ENCODE measurements around the gene SPTBN2. TPM values are rescaled to one million over a fixed set of nuclear protein-coding genes. Genes with fewer than 3 reads are reported as not detected.
A peak's percentile ranks its signal among the peaks of the same experiment; 100 is the strongest.

SPTBN2 gene
- total and polyA plus RNA-seq, 2 of the 8 experiments (the other 6 are each of a cell fraction or from before 2014, with no cell fraction given): 19.1 to 69.0 TPM

- DNase-seq (ENCODE audit: low read depth in 1 of 2, low spot score in 2 of 2) (no peak), FAIRE-seq (no peak)
- no peak overlapping the region for H3K4me2 ChIP-seq (ENCODE audit: insufficient read depth in 1 of 2, low read depth in 2 of 2, low read length in 2 of 2)
- no peak overlapping the region for H3K27ac ChIP-seq (ENCODE audit: low read depth, low read length)
- no peaks in the 10 kb centered on the region for H3K27me3 ChIP-seq (replicated peaks in 1 of 4; ENCODE audit: control insufficient read depth in 3 of 4, extremely low read depth in 1 of 4, insufficient read depth in 3 of 4, low read length in 3 of 4)
- no peaks in the 10 kb centered on the region for H3K23me2 ChIP-seq (ENCODE audit: low read depth, low read length)
- 89% methylated on average over 37 of the region's 38 CpGs; no CpG with 5 or more reads in 1 of the 2 experiments for WGBS, 2 experiments (ENCODE audit: extremely low coverage in 1 of 2, insufficient coverage in 1 of 2, insufficient read length in 1 of 2, insufficient replicate concordance in 2 of 2, low coverage in 1 of 2, low lambda C conversion rate in 2 of 2, missing lambda C conversion rate in 1 of 2)
- peaks cover 0 to 7% of the 10 kb centered on the region in 2 experiments for H4K20me1 ChIP-seq (replicated peaks in 1 of 2; ENCODE audit: control insufficient read depth in 1 of 2, insufficient read depth in 2 of 2, low read length in 2 of 2)
- no peak overlapping the region for H3K4ac ChIP-seq (replicated peaks; ENCODE audit: insufficient read length, low read depth, low read length)
- H4K5ac ChIP-seq (ENCODE audit: insufficient read length, low read depth, low read length): no peak overlapping the region
- no peak overlapping the region for H3K14ac ChIP-seq (ENCODE audit: insufficient read length)
- no peak overlapping the region for H2BK12ac ChIP-seq (ENCODE audit: low read depth, low read length)
- no peaks in the 10 kb centered on the region for H3K9me3 ChIP-seq (ENCODE audit: insufficient read depth in 2 of 2, low read depth in 1 of 2, low read length in 1 of 2)
- no peak overlapping the region for H2BK120ac ChIP-seq (replicated peaks; ENCODE audit: low read depth, low read length)
- H3K56ac ChIP-seq (replicated peaks; ENCODE audit: insufficient read length, low read depth, low read length): no peak overlapping the region
- CTCF ChIA-PET (ENCODE audit: partially characterized antibody): interaction anchor here (0.6 to 7.5 kb wide), 5 partner anchors 141 to 787 kb away, joined by 3 to 90 read pairs (median 4); no protein-coding TSS in a partner anchor
- H2BK20ac ChIP-seq (ENCODE audit: low read length): no peak overlapping the region
- H2AFZ ChIP-seq (ENCODE audit: low read length): no peak overlapping the region
- H3K23ac ChIP-seq (ENCODE audit: insufficient read length): no peak overlapping the region
- peaks cover 0 to 3% (median 1%) of the 10 kb centered on the region in 4 experiments; a peak in 2 of 7 replicates for H3K4me1 ChIP-seq (replicated peaks in 1 of 4; ENCODE audit: control insufficient read depth in 3 of 4, insufficient read depth in 4 of 4, low read length in 3 of 4)
- no peaks in the 10 kb centered on the region for H3K79me2 ChIP-seq (ENCODE audit: control insufficient read depth in 1 of 2, insufficient read depth in 2 of 2, low read length in 2 of 2)
- no peak for TF ChIP-seq BCL11A (IDR thresholded peaks at IDR 0.05; ENCODE audit: low read depth in 2 of 2, low read length in 2 of 2)
- no peak for TF ChIP-seq SAP30 (IDR thresholded peaks at IDR 0.05; ENCODE audit: insufficient read depth, insufficient replicate concordance, low read length)
- TF ChIP-seq FOSL1 (IDR thresholded peaks at IDR 0.05; ENCODE audit: insufficient read depth, low read depth, low read length): no peak
- TF ChIP-seq HDAC6 (IDR thresholded peaks at IDR 0.05; ENCODE audit: low read depth, low read length): no peak
- TF ChIP-seq SP2 (IDR thresholded peaks at IDR 0.05; ENCODE audit: low read length): no peak
- no peak for TF ChIP-seq NANOG (IDR thresholded peaks at IDR 0.05; ENCODE audit: insufficient read depth, low read depth, low read length, poor library complexity, severe bottlenecking)
- peaks cover 29 to 64% (median 56%) of the 10 kb centered on the region in 4 experiments; a peak in 7 of 8 replicates for H3K36me3 ChIP-seq (ENCODE audit: control insufficient read depth in 2 of 4, insufficient read depth in 4 of 4, low read length in 3 of 4)
- no peak overlapping the region for H3K18ac ChIP-seq (ENCODE audit: extremely low read depth, low read length)
- H3K9ac ChIP-seq (replicated peaks in 1 of 4; ENCODE audit: extremely low read depth in 1 of 4, low read depth in 3 of 4, low read length in 3 of 4): no peak overlapping the region
- no peaks in the 10 kb centered on the region for H3K79me1 ChIP-seq (ENCODE audit: low read depth, low read length)
- POLR2A ChIA-PET (ENCODE audit: partially characterized antibody): interaction anchor here (1.6 kb wide), 1 partner anchor 126 kb away, joined by 4 read pairs; no protein-coding TSS in a partner anchor
- H2BK15ac ChIP-seq (ENCODE audit: low read length): no peak overlapping the region
- no peak overlapping the region for H2AK5ac ChIP-seq (ENCODE audit: low read depth, low read length)
- no peak overlapping the region for H2BK5ac ChIP-seq (ENCODE audit: low read depth, low read length)
- no peak overlapping the region for H3K4me3 ChIP-seq (ENCODE audit: extremely low read depth in 1 of 4, insufficient read depth in 2 of 4, low read depth in 3 of 4, low read length in 4 of 4)
- peak overlapping the region; percentile 18; the same call in 1 of the 2 replicates for H4K8ac ChIP-seq (ENCODE audit: extremely low read depth, insufficient read depth, low read length)
- H4K91ac ChIP-seq (replicated peaks; ENCODE audit: insufficient read length, low read length): no peak overlapping the region
These were observed 37.6 kb downstream of the SPTBN2 start for GRCh38 chr11:66691311-66691980.

Measured in H1 (cell line).